HEK293 (cell line): Measurements from ENCODE around the gene PLA2G4C.

Experiments used
- CTCF ChIA-PET: fragments of 350-600 bp; formaldehyde crosslinking; extraction: SDS; loops from one replicate; lab custom pipeline; 2021; ENCODE audit warnings: antibody characterized with exemption; lab: Yijun Ruan, JAX
- POLR2A ChIA-PET: fragments of 300-600 bp; formaldehyde crosslinking; extraction: SDS; loops from one replicate; lab custom pipeline; 2020; ENCODE audit warnings: antibody characterized with exemption, inconsistent platforms; lab: Yijun Ruan, JAX
- H3K27ac ChIP-seq: fragments of 200-500 bp; sonication (Bioruptor generic); 2 replicates; pipeline ENCODE4 v1.5.1; 2014; ENCODE audit warnings: low read depth, low read length, control low read depth, inconsistent platforms; ENCODE audit errors: extremely low read depth
- H3K36me3 ChIP-seq, 2 experiments: fragments of 200-500 bp in 1 of 2; sonication (Bioruptor generic) in 1 of 2; 1 replicate in 1 of 2; 2 replicates in 1 of 2; pipeline ENCODE4 v1.5.1; 2014 to 2017; ENCODE audit warnings: inconsistent platforms in 2 of 2, low read length in 2 of 2; ENCODE audit not compliant: control insufficient read depth in 2 of 2, insufficient read depth in 1 of 2
- H3K4me1 ChIP-seq: fragments of 200-500 bp; sonication (Bioruptor generic); 2 replicates; pipeline ENCODE4 v1.5.1; 2014; ENCODE audit warnings: mild to moderate bottlenecking, low read length, inconsistent platforms; ENCODE audit not compliant: control insufficient read depth, insufficient read depth
- H3K4me3 ChIP-seq: 2 replicates; pipeline ENCODE4 v1.5.1; 2011; ENCODE audit warnings: low read depth, mild to moderate bottlenecking, control low read depth, low read length, moderate library complexity
- H3K9me3 ChIP-seq: fragments of 200-500 bp; sonication (Bioruptor generic); 2 replicates; pipeline ENCODE4 v1.5.1; 2014; ENCODE audit warnings: low read depth, low read length, inconsistent platforms; ENCODE audit not compliant: control insufficient read depth, insufficient read depth
- PRDM1 ChIP-seq: fragments of 450-650 bp; formaldehyde crosslinking; IDR thresholded peaks from 2 replicates; pipeline ENCODE4; 2016; ENCODE audit warnings: missing biosample characterization, missing genetic modification characterization
- REPIN1 ChIP-seq: fragments of 450-650 bp; formaldehyde crosslinking; IDR thresholded peaks from 2 replicates; pipeline ENCODE4 v1.5.1; 2017; ENCODE audit warnings: missing biosample characterization, missing genetic modification characterization, low read depth
- SETDB1 ChIP-seq: IDR thresholded peaks from one replicate; pipeline ENCODE4 v1.6.1; 2017; ENCODE audit warnings: mild to moderate bottlenecking, low read length, moderate library complexity, mixed read lengths; ENCODE audit not compliant: insufficient read length
- ZNF133 ChIP-seq: fragments of 450-650 bp; formaldehyde crosslinking; IDR thresholded peaks from 2 replicates; pipeline ENCODE4 v1.5.1; 2016; ENCODE audit warnings: missing biosample characterization, missing genetic modification characterization
- ZNF138 ChIP-seq: fragments of 450-650 bp; formaldehyde crosslinking; IDR thresholded peaks from 2 replicates; pipeline ENCODE4 v1.5.1; 2016; ENCODE audit warnings: missing biosample characterization, missing genetic modification characterization, borderline replicate concordance
- ZNF302 ChIP-seq: fragments of 450-650 bp; formaldehyde crosslinking; IDR thresholded peaks from 2 replicates; pipeline ENCODE4 v1.5.1; 2016; ENCODE audit warnings: missing biosample characterization, missing genetic modification characterization, low read depth
- ZNF391 ChIP-seq: fragments of 450-650 bp; formaldehyde crosslinking; IDR thresholded peaks from 2 replicates; pipeline ENCODE4 v1.5.1; 2016; ENCODE audit warnings: low read depth, missing biosample characterization, missing genetic modification characterization, borderline replicate concordance
- ZNF514 ChIP-seq: fragments of 450-650 bp; formaldehyde crosslinking; IDR thresholded peaks from 2 replicates; pipeline ENCODE4 v1.5.1; 2016; ENCODE audit warnings: missing biosample characterization, missing genetic modification characterization
- ZNF529 ChIP-seq: fragments of 450-650 bp; formaldehyde crosslinking; IDR thresholded peaks from 2 replicates; pipeline ENCODE4 v1.5.1; 2017; ENCODE audit warnings: missing genetic modification characterization, missing biosample characterization; ENCODE audit not compliant: insufficient replicate concordance
- ZNF560 ChIP-seq: fragments of 450-650 bp; formaldehyde crosslinking; IDR thresholded peaks from 2 replicates; pipeline ENCODE4 v1.5.1; 2017; ENCODE audit warnings: missing biosample characterization, missing genetic modification characterization, borderline replicate concordance
- ZNF776 ChIP-seq: fragments of 450-650 bp; formaldehyde crosslinking; IDR thresholded peaks from 2 replicates; pipeline ENCODE4 v1.5.0; 2017; ENCODE audit warnings: missing biosample characterization, missing genetic modification characterization, borderline replicate concordance
- TF ChIP-seq, protein P1 (sequence below): fragments of 450-650 bp; formaldehyde crosslinking; IDR thresholded peaks from 2 replicates; pipeline ENCODE4 v1.5.1; 2016; ENCODE audit warnings: missing biosample characterization, missing genetic modification characterization
- TF ChIP-seq, protein P2 (sequence below): fragments of 450-650 bp; formaldehyde crosslinking; conservative IDR thresholded peaks from 2 replicates; pipeline ENCODE4 v1.5.1; 2016; ENCODE audit warnings: low read depth, missing biosample characterization, missing genetic modification characterization
- TF ChIP-seq, protein P3 (sequence below): fragments of 450-650 bp; formaldehyde crosslinking; IDR thresholded peaks from 2 replicates; pipeline ENCODE4 v1.5.1; 2016; ENCODE audit warnings: missing biosample characterization, missing genetic modification characterization
- TF ChIP-seq, protein P4 (sequence below): fragments of 450-650 bp; formaldehyde crosslinking; IDR thresholded peaks from 2 replicates; pipeline ENCODE4 v1.5.1; 2016; ENCODE audit warnings: missing biosample characterization, missing genetic modification characterization

The PLA2G4C gene

DNA sequence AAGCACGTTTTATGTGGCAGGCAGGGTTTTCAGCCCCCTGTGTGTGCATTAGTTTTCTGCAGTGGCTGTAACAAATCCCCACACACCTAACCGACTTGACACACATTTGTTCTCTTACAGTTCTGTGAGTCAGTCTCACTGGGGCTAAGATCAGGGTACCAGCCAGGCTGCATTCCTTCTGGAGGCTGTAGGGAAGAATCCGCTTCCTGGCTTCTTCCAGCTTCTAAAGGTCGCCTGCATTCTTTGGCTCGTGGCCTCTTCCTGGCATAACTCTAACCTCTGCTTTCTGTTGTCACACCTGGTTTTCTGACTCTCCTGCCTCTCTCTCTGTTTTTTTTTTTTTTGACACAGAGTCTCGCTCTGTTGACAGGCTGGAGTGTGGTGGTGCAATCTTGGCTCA is 109.8 kb downstream of the PLA2G4C start:
- Histone ChIP-seq H3K4me3 (no peak overlapping the region), H3K4me1 (no peaks in the 10 kb centered on the region), H3K9me3 (peaks cover 2% of the 10 kb centered on the region; the same call in 1 of the 2 replicates), H3K27ac (no peak overlapping the region), H3K36me3 (no peaks in the 10 kb centered on the region)
- CTCF ChIA-PET, result interaction anchor here (0.7 to 1.7 kb wide), 3 partner anchors 36 to 582 kb away, joined by 3 to 5 read pairs (median 3); no protein-coding TSS in a partner anchor
- TF ChIP-seq ZNF560 (no peak), SETDB1 (peak; percentile 27)
- POLR2A ChIA-PET, result no interaction called here

DNA sequence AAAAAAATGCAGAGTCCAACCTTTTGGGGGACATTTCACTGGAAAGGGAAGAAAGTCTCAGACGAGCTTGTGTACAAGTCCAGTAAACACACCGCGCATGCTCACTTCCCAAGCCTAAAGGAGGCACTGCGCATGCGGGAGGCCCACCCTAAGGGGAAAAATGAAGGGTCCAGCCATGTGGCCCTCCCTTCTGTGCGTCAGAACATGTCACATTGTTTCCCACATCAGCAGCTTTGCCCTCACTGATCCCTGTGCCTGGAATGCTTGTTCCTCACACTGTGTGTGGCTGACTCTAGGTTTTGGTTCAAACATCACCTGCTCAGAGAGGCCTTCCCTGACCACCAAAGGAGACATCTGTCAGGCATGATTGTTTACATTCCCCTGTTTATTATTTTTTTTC is 111.8 kb downstream of the PLA2G4C start:
- Histone ChIP-seq H3K9me3 (peaks cover 2% of the 10 kb centered on the region; the same call in 1 of the 2 replicates), H3K4me3 (no peak overlapping the region), H3K4me1 (peaks cover 12% of the 10 kb centered on the region), H3K36me3 (no peaks in the 10 kb centered on the region), H3K27ac (no peak overlapping the region)
- ChIA-PET CTCF (no interaction called here), POLR2A (interaction anchor here (0.7 kb wide), 2 partner anchors 208 to 212 kb away, joined by 3 read pairs; no protein-coding TSS in a partner anchor)
- TF ChIP-seq, protein P1, sequence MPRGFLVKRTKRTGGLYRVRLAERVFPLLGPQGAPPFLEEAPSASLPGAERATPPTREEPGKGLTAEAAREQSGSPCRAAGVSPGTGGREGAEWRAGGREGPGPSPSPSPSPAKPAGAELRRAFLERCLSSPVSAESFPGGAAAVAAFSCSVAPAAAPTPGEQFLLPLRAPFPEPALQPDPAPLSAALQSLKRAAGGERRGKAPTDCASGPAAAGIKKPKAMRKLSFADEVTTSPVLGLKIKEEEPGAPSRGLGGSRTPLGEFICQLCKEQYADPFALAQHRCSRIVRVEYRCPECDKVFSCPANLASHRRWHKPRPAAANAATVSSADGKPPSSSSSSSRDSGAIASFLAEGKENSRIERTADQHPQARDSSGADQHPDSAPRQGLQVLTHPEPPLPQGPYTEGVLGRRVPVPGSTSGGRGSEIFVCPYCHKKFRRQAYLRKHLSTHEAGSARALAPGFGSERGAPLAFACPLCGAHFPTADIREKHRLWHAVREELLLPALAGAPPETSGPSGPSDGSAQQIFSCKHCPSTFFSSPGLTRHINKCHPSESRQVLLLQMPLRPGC, result no peak
- TF ChIP-seq ZNF529 (tag by site-specific recombination) (no peak), REPIN1 (tag by site-specific recombination) (no peak), ZNF391 (no peak), ZNF138 (no peak), ZNF776 (tag by site-specific recombination) (no peak), ZNF514 (no peak), ZNF133 (no peak), ZNF302 (tag by site-specific recombination) (no peak), PRDM1 (no peak)
- TF ChIP-seq, protein P2, sequence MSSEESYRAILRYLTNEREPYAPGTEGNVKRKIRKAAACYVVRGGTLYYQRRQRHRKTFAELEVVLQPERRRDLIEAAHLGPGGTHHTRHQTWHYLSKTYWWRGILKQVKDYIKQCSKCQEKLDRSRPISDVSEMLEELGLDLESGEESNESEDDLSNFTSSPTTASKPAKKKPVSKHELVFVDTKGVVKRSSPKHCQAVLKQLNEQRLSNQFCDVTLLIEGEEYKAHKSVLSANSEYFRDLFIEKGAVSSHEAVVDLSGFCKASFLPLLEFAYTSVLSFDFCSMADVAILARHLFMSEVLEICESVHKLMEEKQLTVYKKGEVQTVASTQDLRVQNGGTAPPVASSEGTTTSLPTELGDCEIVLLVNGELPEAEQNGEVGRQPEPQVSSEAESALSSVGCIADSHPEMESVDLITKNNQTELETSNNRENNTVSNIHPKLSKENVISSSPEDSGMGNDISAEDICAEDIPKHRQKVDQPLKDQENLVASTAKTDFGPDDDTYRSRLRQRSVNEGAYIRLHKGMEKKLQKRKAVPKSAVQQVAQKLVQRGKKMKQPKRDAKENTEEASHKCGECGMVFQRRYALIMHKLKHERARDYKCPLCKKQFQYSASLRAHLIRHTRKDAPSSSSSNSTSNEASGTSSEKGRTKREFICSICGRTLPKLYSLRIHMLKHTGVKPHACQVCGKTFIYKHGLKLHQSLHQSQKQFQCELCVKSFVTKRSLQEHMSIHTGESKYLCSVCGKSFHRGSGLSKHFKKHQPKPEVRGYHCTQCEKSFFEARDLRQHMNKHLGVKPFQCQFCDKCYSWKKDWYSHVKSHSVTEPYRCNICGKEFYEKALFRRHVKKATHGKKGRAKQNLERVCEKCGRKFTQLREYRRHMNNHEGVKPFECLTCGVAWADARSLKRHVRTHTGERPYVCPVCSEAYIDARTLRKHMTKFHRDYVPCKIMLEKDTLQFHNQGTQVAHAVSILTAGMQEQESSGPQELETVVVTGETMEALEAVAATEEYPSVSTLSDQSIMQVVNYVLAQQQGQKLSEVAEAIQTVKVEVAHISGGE, result no peak
- TF ChIP-seq, protein P3, sequence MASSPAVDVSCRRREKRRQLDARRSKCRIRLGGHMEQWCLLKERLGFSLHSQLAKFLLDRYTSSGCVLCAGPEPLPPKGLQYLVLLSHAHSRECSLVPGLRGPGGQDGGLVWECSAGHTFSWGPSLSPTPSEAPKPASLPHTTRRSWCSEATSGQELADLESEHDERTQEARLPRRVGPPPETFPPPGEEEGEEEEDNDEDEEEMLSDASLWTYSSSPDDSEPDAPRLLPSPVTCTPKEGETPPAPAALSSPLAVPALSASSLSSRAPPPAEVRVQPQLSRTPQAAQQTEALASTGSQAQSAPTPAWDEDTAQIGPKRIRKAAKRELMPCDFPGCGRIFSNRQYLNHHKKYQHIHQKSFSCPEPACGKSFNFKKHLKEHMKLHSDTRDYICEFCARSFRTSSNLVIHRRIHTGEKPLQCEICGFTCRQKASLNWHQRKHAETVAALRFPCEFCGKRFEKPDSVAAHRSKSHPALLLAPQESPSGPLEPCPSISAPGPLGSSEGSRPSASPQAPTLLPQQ (tag by site-specific recombination), result no peak
- TF ChIP-seq, protein P4, sequence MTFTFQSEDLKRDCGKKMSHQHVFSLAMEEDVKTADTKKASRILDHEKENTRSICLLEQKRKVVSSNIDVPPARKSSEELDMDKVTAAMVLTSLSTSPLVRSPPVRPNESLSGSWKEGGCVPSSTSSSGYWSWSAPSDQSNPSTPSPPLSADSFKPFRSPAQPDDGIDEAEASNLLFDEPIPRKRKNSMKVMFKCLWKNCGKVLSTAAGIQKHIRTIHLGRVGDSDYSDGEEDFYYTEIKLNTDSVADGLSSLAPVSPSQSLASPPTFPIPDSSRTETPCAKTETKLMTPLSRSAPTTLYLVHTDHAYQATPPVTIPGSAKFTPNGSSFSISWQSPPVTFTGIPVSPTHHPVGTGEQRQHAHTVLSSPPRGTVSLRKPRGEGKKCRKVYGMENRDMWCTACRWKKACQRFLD (tag by site-specific recombination), result no peak
